Naive thymus-derived CD4-positive, alpha-beta T cell (primary cell): ENCODE measurements around the gene JAZF1. TPM values are rescaled to one million over a fixed set of nuclear protein-coding genes. Genes with fewer than 3 reads are reported as not detected.
A peak's percentile ranks its signal among the peaks of the same experiment; 100 is the strongest.

ENCODE experiments used
- ATAC-seq: fragments of 150-1000 bp; cut with Tn5 transposase; 2 replicates; pipeline ENCODE4 v1.10.0; 2021; ENCODE audit warnings: mild to moderate bottlenecking, moderate library complexity
- CTCF ChIA-PET: fragments of 350-600 bp; sonication (Branson Sonifier 250); formaldehyde crosslinking; loops from one replicate; lab custom pipeline; 2021; ENCODE audit warnings: antibody characterized with exemption; lab: Charles Lee
- POLR2A ChIA-PET: fragments of 350-600 bp; sonication (Branson Sonifier 250); formaldehyde crosslinking; loops from one replicate; lab custom pipeline; 2021; ENCODE audit warnings: antibody characterized with exemption, inconsistent platforms; lab: Charles Lee
- DNase-seq, 9 donors: peaks; one replicate each; pipeline versions ENCODE4 v3.0.0 to v3.0.0-alpha.2; 2020 to 2022; ENCODE audit warnings: mixed read lengths in 1 of 9
- H3K27ac ChIP-seq: one replicate; pipeline ENCODE4 v1.7.0; 2013; ENCODE audit warnings: mild to moderate bottlenecking, low read depth, low read length, moderate library complexity
- H3K27me3 ChIP-seq, 2 donors: one replicate each; pipeline ENCODE4 v1.7.0; 2013; ENCODE audit warnings: low read length in 2 of 2, mild to moderate bottlenecking in 2 of 2, moderate library complexity in 2 of 2; ENCODE audit not compliant: control insufficient read depth in 2 of 2, insufficient read depth in 2 of 2
- H3K36me3 ChIP-seq, 3 experiments: 1 replicate in 2 of 3; 2 replicates in 1 of 3; pipeline ENCODE4 v1.7.0; 2013; ENCODE audit warnings: low read length in 3 of 3, mild to moderate bottlenecking in 3 of 3, moderate library complexity in 1 of 3; ENCODE audit not compliant: insufficient read depth in 3 of 3, control insufficient read depth in 2 of 3
- H3K4me1 ChIP-seq, 2 donors: one replicate each; pipeline ENCODE4 v1.7.0; 2013; ENCODE audit warnings: low read length in 2 of 2, mild to moderate bottlenecking in 2 of 2, moderate library complexity in 1 of 2; ENCODE audit not compliant: control insufficient read depth in 2 of 2, insufficient read depth in 2 of 2
- H3K4me3 ChIP-seq: 2 replicates; pipeline ENCODE4 v1.7.0; 2013; ENCODE audit warnings: mild to moderate bottlenecking, low read length
- H3K9me3 ChIP-seq, 3 experiments: 1 replicate in 2 of 3; 2 replicates in 1 of 3; pipeline ENCODE4 v1.7.0; 2013; ENCODE audit warnings: low read length in 3 of 3; ENCODE audit not compliant: control insufficient read depth in 2 of 3
- H3K27ac Mint-ChIP-seq, 9 donors: one replicate each; pipeline ENCODE4 v1.8.0; 2020 to 2022; ENCODE audit warnings: mixed read lengths in 9 of 9, mild to moderate bottlenecking in 8 of 9, moderate library complexity in 5 of 9, inconsistent platforms in 2 of 9
- H3K27me3 Mint-ChIP-seq, 5 donors: one replicate each; pipeline ENCODE4 v1.8.0; 2021 to 2022; ENCODE audit warnings: mixed read lengths in 5 of 5, mild to moderate bottlenecking in 1 of 5
- H3K36me3 Mint-ChIP-seq, 5 donors: one replicate each; pipeline ENCODE4 v1.8.0; 2020 to 2022; ENCODE audit warnings: mixed read lengths in 5 of 5, mild to moderate bottlenecking in 3 of 5, inconsistent platforms in 1 of 5
- H3K4me1 Mint-ChIP-seq, 7 donors: one replicate each; pipeline ENCODE4 v1.8.0; 2020 to 2022; ENCODE audit warnings: mixed read lengths in 7 of 7, mild to moderate bottlenecking in 3 of 7, inconsistent platforms in 1 of 7
- H3K4me3 Mint-ChIP-seq, 10 donors: one replicate each; pipeline ENCODE4 v1.8.0; 2020 to 2022; ENCODE audit warnings: mild to moderate bottlenecking in 10 of 10, mixed read lengths in 10 of 10, moderate library complexity in 6 of 10, inconsistent platforms in 2 of 10
- H3K9me3 Mint-ChIP-seq, 11 donors: one replicate each; pipeline ENCODE4 v1.8.0; 2020 to 2022; ENCODE audit warnings: mixed read lengths in 11 of 11, mild to moderate bottlenecking in 4 of 11, inconsistent platforms in 1 of 11, moderate library complexity in 1 of 11
- intact Hi-C, 2 donors: fragments of 100-400 bp; cut with micrococcal nuclease; formaldehyde crosslinking; loops; one replicate each; pipeline ENCODE4 v1.15.1; 2023
- polyA plus RNA-seq, 2 donors: library from polyadenylated mRNA; unstranded; fragments of 300-500 nt; fragmentation: Illumina TruSeq; gene quantifications; one replicate each; pipeline ENCODE4 v1.2.3, GENCODE V29; 2021
- total RNA-seq, 6 experiments: library from RNA in 5 of 6; stranded (reverse) in 5 of 6; gene quantifications; 1 replicate in 5 of 6; 2 replicates in 1 of 6; pipeline ENCODE4 v1.2.3 and lab custom pipeline; 2021 to 2026

The JAZF1 gene
- total RNA-seq (10 to 100 TPM in 1 of 5 experiments, 1 to 10 TPM in 4; 2.0 to 33.1 (median 3.6) TPM), polyA plus RNA-seq (1 to 10 TPM; 2.9 to 3.2 TPM), total RNA-seq (lab: John Stamatoyannopoulos, UW) (3.9 reads per million, percentile 20 among the genes with 10 or more reads in this experiment)

DNA sequence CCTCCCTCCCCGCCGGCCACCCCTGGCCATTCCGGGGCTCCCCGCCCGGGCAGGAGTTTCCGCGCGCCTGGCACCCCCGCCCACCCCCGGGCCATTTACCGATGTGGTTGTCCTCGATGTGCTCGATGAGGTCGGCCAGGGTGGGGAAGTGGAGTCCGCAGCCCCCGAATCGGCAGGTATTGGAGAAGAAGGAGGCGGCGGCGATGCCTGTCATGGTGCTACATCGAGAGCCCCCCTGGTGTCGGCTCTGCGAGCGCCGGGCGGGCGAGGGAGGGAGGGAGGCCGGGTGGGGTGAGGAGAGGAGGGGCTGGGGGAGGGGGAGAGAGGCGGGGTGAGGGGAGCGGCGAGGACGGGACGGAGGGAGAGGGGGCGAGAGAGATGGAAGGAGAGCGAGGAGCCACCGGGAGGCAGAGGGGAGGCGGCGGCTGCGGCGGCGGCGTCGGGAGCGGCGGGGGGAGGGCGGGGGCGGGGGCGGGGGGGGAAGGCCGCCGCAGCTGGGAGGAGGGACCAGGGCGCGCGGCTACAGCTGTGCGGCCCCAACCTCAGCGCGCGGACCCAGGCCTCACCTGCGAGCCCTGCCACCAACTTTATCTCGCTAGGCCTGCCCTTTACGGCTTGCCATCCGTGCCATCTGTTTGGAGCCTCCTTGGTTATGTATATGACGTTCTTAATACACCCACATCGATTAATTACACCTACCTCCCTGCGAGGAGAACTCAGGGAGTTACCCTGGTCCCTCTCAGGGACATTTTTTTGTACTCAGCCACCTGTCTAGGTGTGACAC, at the start of gene JAZF1:
Gene JAZF1, minus strand, starts transcription at position 432 of the 784 bp plus-strand sequence.
- POLR2A ChIA-PET, result no interaction called here
- peak; percentile 58 for ATAC-seq
- Mint-ChIP-seq H3K4me3 (peak within 1 kb of the TSS; percentile 77 to 95 (median 88)), H3K36me3 (no peaks in the 10 kb centered on the region), H3K4me1 (peaks cover 11 to 38% (median 17%) of the 10 kb centered on the region in 7 donors), H3K27ac (peak within 1 kb of the TSS; percentile 79 to 94 (median 86)), H3K27me3 (peaks cover 0 to 51% (median 0%) of the 10 kb centered on the region in 5 donors), H3K9me3 (peaks cover 0 to 1% (median 0%) of the 10 kb centered on the region in 11 donors)
- CTCF ChIA-PET, result no interaction called here
- Histone ChIP-seq H3K27me3 (no peaks in the 10 kb centered on the region), H3K9me3 (no peaks in the 10 kb centered on the region), H3K4me3 (peak within 1 kb of the TSS; percentile 48), H3K36me3 (no peaks in the 10 kb centered on the region), H3K27ac (peak within 1 kb of the TSS; percentile 64), H3K4me1 (peaks cover 5 to 11% of the 10 kb centered on the region in 2 donors)
- peak; percentile 27 to 57 (median 47) for DNase-seq
- intact Hi-C loops, result loop anchor here (1.0 to 10.0 kb wide), 4 partner anchors 92 to 518 kb away; partner anchors contain the start of genes TAX1BP1 (in 2 of the 2) and HIBADH (in 1 of the 2)

DNA sequence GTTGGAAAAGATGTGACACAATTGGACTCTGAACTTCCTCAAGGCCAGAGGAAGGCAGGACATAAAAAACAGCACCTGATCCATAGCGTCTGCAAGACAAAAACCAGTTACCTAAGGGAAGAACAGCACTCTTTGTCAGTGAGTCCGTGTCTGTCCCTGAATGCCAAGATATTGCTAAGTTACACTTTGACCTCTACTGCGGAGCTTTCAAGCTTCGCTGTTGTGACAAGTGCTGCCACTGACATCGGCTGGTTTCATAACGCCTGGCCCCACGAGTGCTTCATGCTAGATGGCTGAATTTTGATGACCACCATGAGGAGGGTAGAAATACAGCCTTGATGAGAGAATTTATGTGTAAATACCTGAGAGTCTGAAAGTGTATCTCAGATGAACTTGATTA, 49.7 kb upstream of the JAZF1 start:
- peaks cover 0 to 18% (median 4%) of the 10 kb centered on the region in 5 donors for H3K27me3 Mint-ChIP-seq
- H3K27ac ChIP-seq, result no peak overlapping the region
- no peak overlapping the region for H3K4me3 ChIP-seq
- CTCF ChIA-PET, result no interaction called here
- POLR2A ChIA-PET, result no interaction called here
- H3K36me3 Mint-ChIP-seq, result peaks cover 0 to 3% (median 0%) of the 10 kb centered on the region in 5 donors
- no peaks in the 10 kb centered on the region for H3K36me3 ChIP-seq
- H3K27ac Mint-ChIP-seq, result no peak overlapping the region
- H3K27me3 ChIP-seq, result no peaks in the 10 kb centered on the region
- intact Hi-C loops, result no loop called here
- no peaks in the 10 kb centered on the region for H3K4me1 ChIP-seq
- no peak overlapping the region for H3K4me3 Mint-ChIP-seq
- ATAC-seq, result no peak
- no peak for DNase-seq
- peaks cover 0 to 3% (median 0%) of the 10 kb centered on the region in 11 donors for H3K9me3 Mint-ChIP-seq
- no peaks in the 10 kb centered on the region for H3K9me3 ChIP-seq
- H3K4me1 Mint-ChIP-seq, result peaks cover 0 to 5% (median 0%) of the 10 kb centered on the region in 7 donors

DNA sequence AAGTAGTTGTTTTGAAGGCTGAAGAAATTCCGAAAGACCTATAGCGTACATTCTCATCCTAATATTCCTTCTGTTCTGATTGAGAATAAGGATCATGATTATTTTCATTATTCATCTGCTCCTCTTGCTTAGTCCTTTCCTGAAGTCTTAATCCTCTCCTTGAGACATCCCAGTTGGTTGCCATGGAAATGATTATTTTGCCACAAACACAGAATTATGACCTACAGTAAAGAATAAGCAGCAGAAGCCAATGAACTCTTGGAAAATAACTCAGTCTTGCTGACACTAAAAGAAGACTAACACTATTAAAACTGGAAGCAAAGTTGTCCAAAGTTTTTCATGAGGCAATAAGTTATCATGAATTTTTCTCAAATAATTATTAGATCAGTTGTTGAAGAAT, 47.8 kb upstream of the JAZF1 start:
- no peak overlapping the region for H3K27ac ChIP-seq

DNA sequence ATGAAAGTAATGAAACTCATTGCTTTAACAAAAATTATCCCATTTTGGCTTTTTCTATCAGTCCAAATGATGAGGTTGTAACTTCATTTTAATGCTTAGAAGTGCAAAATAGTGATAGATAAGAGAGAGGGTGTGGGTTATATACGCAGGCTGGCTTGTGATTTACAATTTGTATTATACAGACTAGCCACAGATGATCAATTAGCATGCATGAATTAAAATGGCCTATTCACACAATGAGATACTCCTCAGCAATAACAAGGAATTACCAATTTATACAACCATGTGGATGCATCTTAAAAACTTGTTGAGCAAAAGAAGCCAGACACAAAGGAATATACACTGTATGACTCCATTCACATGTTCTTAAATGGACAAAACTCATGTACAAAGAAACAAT, 45.4 kb upstream of the JAZF1 start:
- no peaks in the 10 kb centered on the region for H3K36me3 ChIP-seq
- CTCF ChIA-PET, result no interaction called here
- no peaks in the 10 kb centered on the region for H3K9me3 ChIP-seq
- no peak overlapping the region for H3K27ac Mint-ChIP-seq
- H3K9me3 Mint-ChIP-seq, result peaks cover 0 to 3% (median 0%) of the 10 kb centered on the region in 11 donors
- H3K4me3 ChIP-seq, result no peak overlapping the region
- H3K4me3 Mint-ChIP-seq, result no peak overlapping the region
- H3K27ac ChIP-seq, result no peak overlapping the region
- peaks cover 0 to 3% of the 10 kb centered on the region in 2 donors for H3K27me3 ChIP-seq
- ATAC-seq (no peak), DNase-seq (no peak)
- peaks cover 0 to 1% (median 0%) of the 10 kb centered on the region in 7 donors for H3K4me1 Mint-ChIP-seq
- peaks cover 0 to 24% (median 0%) of the 10 kb centered on the region in 5 donors for H3K27me3 Mint-ChIP-seq
- no peaks in the 10 kb centered on the region for H3K4me1 ChIP-seq
- POLR2A ChIA-PET, result no interaction called here
- intact Hi-C loops, result no loop called here
- H3K36me3 Mint-ChIP-seq, result peaks cover 0 to 3% (median 0%) of the 10 kb centered on the region in 5 donors

More for the DNA sequence above, 47.8 kb upstream of the JAZF1 start:
- POLR2A ChIA-PET, result no interaction called here
- Histone ChIP-seq H3K27me3 (peaks cover 0 to 3% of the 10 kb centered on the region in 2 donors), H3K9me3 (no peaks in the 10 kb centered on the region), H3K36me3 (no peaks in the 10 kb centered on the region), H3K4me1 (no peaks in the 10 kb centered on the region), H3K4me3 (no peak overlapping the region)
- no peak for ATAC-seq
- H3K27ac Mint-ChIP-seq, result no peak overlapping the region
- peaks cover 0 to 3% (median 0%) of the 10 kb centered on the region in 5 donors for H3K36me3 Mint-ChIP-seq
- peaks cover 0 to 24% (median 4%) of the 10 kb centered on the region in 5 donors for H3K27me3 Mint-ChIP-seq
- DNase-seq, result no peak
- H3K9me3 Mint-ChIP-seq, result peaks cover 0 to 3% (median 0%) of the 10 kb centered on the region in 11 donors
- H3K4me1 Mint-ChIP-seq, result peaks cover 0 to 1% (median 0%) of the 10 kb centered on the region in 7 donors
- H3K4me3 Mint-ChIP-seq, result no peak overlapping the region
- CTCF ChIA-PET, result no interaction called here
- intact Hi-C loops, result no loop called here

DNA sequence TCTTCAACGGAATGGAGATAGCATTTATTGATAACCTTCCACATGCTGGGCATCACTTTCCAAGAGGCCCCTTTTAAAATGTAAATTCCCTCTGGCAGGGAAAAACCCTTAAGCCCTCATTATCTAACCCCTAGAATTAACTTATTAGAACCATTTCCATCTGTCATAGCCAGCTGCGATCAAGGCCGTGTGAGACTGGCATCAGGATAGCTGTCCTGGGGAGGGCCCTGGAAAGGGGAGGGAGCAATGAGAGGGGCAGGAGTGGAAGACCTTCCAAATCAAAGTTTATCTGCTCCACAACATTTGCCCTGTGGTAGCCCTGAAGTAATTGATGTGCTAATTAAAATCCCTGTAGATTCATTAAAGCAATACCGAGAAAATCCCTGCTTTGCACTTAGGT, 45.0 kb upstream of the JAZF1 start:
- ChIA-PET CTCF (no interaction called here), POLR2A (no interaction called here)
- intact Hi-C loops, result no loop called here
- Mint-ChIP-seq H3K9me3 (peaks cover 0 to 3% (median 0%) of the 10 kb centered on the region in 11 donors), H3K36me3 (peaks cover 0 to 3% (median 0%) of the 10 kb centered on the region in 5 donors), H3K27me3 (peaks cover 0 to 24% (median 0%) of the 10 kb centered on the region in 5 donors), H3K27ac (no peak overlapping the region), H3K4me3 (no peak overlapping the region), H3K4me1 (peaks cover 0 to 1% (median 0%) of the 10 kb centered on the region in 7 donors)
- H3K36me3 ChIP-seq, result no peaks in the 10 kb centered on the region
- H3K27me3 ChIP-seq, result peaks cover 0 to 3% of the 10 kb centered on the region in 2 donors
- no peaks in the 10 kb centered on the region for H3K4me1 ChIP-seq
- no peaks in the 10 kb centered on the region for H3K9me3 ChIP-seq
- H3K27ac ChIP-seq, result no peak overlapping the region
- no peak overlapping the region for H3K4me3 ChIP-seq
- ATAC-seq (no peak), DNase-seq (no peak)

DNA sequence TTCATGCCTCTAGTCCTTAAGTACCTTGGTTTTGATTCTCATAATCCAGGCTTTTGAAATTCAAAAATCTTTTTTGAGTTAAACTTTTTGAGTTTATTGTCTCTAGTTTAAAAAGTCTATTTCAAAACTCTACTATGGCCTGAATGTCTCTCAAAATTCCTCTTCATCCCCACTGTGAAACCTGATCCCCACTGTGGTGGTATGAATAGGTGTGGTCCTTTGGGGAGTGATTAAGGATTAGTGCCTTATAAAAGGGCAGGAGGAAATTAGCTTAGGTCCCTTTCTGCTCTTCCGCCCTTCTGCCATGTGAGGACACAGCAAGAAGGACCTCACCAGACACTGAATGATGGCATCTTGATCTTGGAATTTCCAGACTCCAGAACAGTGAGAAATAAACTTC, 44.1 kb upstream of the JAZF1 start:
- CTCF ChIA-PET, result no interaction called here
- peaks cover 0 to 1% (median 0%) of the 10 kb centered on the region in 7 donors for H3K4me1 Mint-ChIP-seq
- intact Hi-C loops, result no loop called here

More for the DNA sequence above, 44.1 kb upstream of the JAZF1 start:
- peaks cover 0 to 3% (median 0%) of the 10 kb centered on the region in 5 donors for H3K36me3 Mint-ChIP-seq
- POLR2A ChIA-PET, result no interaction called here
- DNase-seq (no peak), ATAC-seq (no peak)
- no peak overlapping the region for H3K27ac Mint-ChIP-seq
- Histone ChIP-seq H3K4me1 (no peaks in the 10 kb centered on the region), H3K9me3 (no peaks in the 10 kb centered on the region), H3K4me3 (no peak overlapping the region), H3K27me3 (peaks cover 0 to 3% of the 10 kb centered on the region in 2 donors), H3K27ac (no peak overlapping the region), H3K36me3 (no peaks in the 10 kb centered on the region)
- peaks cover 0 to 3% (median 0%) of the 10 kb centered on the region in 11 donors for H3K9me3 Mint-ChIP-seq
- no peak overlapping the region for H3K4me3 Mint-ChIP-seq
- peaks cover 0 to 24% (median 0%) of the 10 kb centered on the region in 5 donors for H3K27me3 Mint-ChIP-seq
